HG03196 (cell line): ENCODE data around the gene ARHGAP6.

ENCODE experiments used
- ATAC-seq: cut with Tn5 transposase; IDR thresholded peaks from one replicate; pipeline ENCODE4 v1.9.1; 2021; ENCODE audit not compliant: unreplicated experiment

ARHGAP6 gene, protein sequence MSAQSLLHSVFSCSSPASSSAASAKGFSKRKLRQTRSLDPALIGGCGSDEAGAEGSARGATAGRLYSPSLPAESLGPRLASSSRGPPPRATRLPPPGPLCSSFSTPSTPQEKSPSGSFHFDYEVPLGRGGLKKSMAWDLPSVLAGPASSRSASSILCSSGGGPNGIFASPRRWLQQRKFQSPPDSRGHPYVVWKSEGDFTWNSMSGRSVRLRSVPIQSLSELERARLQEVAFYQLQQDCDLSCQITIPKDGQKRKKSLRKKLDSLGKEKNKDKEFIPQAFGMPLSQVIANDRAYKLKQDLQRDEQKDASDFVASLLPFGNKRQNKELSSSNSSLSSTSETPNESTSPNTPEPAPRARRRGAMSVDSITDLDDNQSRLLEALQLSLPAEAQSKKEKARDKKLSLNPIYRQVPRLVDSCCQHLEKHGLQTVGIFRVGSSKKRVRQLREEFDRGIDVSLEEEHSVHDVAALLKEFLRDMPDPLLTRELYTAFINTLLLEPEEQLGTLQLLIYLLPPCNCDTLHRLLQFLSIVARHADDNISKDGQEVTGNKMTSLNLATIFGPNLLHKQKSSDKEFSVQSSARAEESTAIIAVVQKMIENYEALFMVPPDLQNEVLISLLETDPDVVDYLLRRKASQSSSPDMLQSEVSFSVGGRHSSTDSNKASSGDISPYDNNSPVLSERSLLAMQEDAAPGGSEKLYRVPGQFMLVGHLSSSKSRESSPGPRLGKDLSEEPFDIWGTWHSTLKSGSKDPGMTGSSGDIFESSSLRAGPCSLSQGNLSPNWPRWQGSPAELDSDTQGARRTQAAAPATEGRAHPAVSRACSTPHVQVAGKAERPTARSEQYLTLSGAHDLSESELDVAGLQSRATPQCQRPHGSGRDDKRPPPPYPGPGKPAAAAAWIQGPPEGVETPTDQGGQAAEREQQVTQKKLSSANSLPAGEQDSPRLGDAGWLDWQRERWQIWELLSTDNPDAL (N-terminal part only)

DNA sequence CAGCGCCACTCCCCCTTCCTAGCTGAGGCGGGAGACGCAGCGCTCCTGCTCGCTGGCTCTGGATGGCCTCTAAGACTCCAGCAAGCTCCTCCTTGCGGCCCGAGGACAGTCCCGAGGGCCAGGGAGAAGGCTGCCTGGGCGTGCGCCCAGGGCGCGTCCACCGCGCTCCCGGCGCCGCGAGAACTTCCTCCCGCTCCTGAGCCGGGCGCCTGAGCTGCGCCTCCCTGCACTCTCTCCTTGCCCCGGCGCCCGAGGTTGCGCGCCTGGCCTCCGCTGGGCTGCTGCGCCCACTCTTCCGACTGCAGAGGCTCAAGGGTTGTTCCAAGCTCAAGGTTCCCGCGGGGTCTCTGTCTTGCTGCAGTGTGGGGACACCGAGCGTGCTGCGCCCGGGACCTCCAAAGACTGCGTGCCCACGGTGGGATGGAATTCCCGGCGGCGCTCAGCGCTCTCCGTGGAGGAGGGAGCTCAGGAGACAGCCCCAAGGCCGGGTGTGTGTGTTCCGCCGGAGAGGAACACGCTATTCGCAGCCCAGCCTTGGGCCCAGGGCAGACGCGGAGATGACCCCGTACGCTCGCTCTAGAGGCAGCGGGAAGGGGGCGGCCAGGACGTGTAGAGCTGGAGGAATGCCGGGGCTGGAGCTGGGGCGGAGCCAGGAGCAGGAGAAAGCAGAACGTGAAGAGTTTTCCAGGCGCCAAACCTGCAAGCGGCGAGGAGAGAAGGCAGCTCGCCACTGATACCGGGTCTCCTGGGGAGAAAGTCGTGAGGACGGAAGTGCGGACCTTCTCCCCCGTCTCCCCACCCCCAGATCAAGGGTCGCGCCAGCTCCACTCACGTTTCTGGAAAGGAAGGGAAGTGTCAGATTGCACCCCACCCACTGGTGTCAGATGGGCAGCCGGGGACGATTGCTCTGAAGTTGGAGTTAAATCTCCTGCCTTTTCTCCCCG, at the start of gene ARHGAP6:
ARHGAP6 (minus strand) TSS at position 753 of the 944 bp plus-strand sequence. CDS start 1,092 bp downstream, outside the sequence.
- no peak for ATAC-seq

GRCh38 chrX:11704725-11705495, 39.2 kb upstream of the ARHGAP6 start:
- no peak for ATAC-seq

DNA sequence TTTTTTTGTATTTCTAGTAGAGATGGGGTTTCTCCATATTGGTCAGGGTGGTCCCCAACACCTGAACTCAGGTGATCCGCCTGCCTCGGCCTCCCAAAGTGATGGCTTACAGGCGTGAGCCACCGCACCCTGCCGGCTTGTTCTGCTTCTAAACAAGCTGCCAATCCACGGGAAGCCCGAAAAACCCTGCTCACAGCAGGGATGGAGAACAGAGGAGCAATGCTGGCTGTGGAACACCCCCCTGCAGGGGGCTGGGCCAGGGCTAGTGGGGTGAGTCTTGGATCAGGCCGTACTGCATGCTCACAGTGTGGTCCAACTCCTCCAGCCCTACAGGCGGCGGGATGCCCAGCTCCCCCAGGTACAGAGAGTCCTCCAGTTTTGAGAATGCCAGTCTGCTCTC, 38.1 kb upstream of the ARHGAP6 start:
- ATAC-seq = no peak

- ATAC-seq = no peak
Observed at GRCh38 chrX:11702965-11703631, 37.4 kb upstream of the ARHGAP6 start.

DNA sequence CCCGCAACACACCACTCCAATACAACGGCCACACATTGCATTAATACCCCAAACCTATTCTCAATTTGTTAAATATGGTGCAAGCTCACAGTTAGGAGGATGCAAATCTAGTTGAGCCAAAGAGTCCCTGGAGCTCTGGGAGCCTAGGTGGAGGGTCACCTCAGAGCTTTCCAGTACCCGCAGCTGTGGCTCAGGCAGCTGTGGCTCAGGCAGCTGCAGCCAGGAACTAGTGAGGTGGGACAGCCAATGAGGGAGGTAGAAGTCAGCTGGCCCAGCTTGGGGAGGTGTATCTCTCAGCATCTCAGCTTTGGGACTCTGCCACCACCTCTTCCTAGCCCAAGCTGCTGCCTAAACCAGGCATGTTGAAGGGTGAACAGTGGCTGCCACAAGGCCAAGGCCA, 36.7 kb upstream of the ARHGAP6 start:
- ATAC-seq = no peak

DNA sequence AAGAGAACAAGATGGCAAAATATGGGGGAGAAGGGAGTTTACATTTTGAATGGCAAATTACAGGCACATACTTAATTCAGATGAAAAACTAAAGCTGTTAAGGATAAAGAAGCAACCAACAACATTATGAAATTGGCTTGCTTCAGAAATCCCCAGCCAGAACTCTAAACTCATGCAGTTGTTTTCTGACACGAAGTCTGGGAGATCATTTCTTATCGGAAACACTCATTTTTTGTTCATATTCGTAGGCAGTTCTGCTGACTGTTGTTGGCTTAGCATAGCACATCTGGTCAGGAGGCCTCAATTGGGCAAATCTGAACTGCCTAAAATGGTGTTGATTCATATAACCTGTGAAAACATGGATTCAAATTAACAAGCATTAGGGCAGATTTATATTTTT, 33.0 kb upstream of the ARHGAP6 start:
- no peak for ATAC-seq

DNA sequence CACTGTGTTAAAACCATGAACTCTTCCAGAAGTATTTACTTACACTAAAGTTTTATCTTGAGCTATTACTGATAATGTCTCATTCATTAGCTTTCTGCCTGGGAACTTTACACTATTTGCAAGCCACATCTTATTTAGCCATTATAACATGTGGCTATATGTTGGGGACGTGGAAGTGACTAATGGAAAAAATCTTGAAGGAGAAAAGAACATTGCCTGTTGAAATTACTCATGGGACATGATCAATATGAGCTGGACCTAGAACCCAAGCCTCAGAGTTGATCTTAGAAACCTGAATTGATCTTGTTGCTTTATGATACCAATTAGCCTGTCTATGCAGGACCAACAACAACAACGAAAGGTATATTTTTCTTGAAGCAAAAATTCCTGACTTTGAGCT, 22.5 kb upstream of the ARHGAP6 start:
- ATAC-seq = no peak

- no peak for ATAC-seq
Observed at GRCh38 chrX:11687157-11687556, 21.4 kb upstream of the ARHGAP6 start.

DNA sequence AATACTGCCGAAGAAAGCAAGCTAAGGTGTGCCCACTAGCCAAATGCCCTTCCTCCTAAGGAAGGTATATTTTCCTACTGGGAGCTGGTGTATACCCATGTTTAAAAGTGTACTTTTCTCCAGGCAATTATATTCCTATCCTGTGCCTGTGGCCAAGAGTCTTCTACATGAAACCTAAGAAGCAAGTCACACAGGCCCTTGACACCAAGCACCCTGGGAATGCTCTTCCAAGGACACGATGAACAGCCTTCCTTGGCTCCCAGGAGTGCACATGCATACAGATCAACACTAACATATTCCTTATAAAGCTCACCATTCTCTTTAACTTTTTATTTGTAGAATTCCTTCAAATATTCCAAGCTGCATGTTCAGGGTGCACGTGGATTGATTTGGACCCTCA, 17.3 kb upstream of the ARHGAP6 start:
- ATAC-seq = no peak

DNA sequence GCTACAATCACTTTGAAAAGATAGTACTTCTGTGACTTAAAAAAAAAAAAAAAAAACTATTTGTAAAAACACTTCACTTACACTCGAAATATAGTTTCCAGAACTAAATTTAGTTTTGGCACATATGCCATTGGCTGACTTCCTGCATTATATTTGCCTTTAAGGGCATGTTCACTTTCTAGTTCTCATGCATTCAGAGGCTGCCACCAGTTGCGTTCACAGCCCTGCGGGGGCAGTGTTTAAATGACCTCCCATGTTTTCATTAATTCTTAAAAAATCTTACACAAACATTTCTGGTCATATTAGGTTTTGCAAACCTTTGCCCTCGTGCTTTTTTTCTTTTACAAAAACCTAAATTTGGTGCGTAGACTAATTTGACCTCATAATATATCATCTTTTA, 12.4 kb upstream of the ARHGAP6 start:
- ATAC-seq = no peak

DNA sequence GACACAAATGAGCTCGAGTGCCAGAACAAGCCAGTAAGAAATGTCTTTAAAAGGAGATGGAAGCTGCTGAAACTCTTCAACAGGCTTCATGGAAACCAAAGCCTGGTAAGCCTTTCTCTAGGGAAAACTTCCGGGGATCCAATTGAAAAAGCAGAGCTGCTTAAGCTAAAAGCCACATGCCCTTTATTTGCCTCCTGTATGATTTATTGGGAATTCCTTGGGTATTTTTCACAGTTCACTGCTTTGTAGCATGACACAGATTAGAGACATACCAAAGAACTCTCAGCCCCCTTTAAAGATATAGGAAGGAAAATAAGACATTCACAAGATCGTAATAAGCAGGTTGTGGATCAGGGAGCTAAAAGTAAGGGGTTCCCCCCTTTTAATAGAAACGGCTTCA, 6.5 kb upstream of the ARHGAP6 start:
- no peak for ATAC-seq

- no peak for ATAC-seq
Observed at GRCh38 chrX:11670316-11670715, 4.6 kb upstream of the ARHGAP6 start.

- no peak for ATAC-seq
Observed at GRCh38 chrX:11666952-11667685, 1.4 kb upstream of the ARHGAP6 start.

- ATAC-seq = no peak
Observed at GRCh38 chrX:11666164-11666563, 444 bp upstream of the ARHGAP6 start.

DNA sequence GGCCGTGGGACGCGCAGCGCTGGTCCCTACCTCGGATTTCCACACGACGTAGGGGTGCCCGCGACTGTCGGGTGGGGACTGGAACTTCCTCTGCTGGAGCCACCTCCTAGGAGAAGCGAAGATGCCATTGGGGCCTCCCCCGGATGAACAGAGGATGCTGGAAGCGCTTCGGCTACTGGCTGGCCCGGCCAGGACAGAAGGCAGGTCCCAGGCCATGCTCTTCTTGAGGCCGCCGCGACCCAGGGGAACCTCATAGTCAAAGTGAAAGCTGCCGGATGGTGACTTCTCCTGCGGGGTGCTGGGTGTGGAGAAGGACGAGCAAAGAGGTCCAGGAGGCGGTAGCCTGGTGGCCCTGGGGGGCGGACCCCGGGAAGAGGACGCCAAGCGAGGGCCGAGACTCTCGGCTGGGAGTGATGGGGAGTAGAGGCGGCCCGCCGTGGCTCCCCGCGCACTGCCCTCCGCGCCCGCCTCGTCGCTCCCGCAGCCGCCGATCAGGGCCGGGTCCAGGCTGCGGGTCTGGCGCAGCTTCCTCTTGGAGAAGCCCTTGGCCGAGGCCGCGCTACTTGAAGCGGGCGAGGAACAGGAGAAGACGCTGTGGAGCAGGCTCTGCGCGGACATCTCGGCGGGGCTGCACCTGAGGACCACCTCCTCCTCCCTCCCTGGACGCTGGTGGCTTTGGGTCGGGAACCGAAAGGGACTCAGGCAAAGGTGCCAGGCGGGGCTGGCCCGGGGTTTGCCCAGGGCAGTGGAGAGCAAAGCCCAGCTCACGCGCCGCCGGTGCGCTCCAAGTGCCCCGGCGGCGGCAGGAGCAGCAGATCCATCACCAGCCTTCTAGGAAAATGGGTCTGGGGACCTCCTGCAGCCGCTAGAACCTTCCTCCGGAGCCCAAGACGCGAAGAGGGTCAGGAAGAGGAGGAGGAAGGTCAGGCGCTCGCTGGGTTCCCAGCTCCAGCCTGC, 1.2 kb downstream of the ARHGAP6 start:
- no peak for ATAC-seq

GRCh38 chrX:11663875-11664210, 1.9 kb downstream of the ARHGAP6 start:
- no peak for ATAC-seq

- ATAC-seq = no peak
Observed at GRCh38 chrX:11655282-11656015, 10.3 kb downstream of the ARHGAP6 start.
